K562 (cell line): Measurements from ENCODE around the gene VPS16. TPM values are rescaled to one million over a fixed set of nuclear protein-coding genes. Genes with fewer than 3 reads are reported as not detected.
A peak's percentile ranks its signal among the peaks of the same experiment; 100 is the strongest.

Source experiments
- ATAC-seq: fragments of 200-7000 bp; cut with Tn5 transposase; 3 replicates; pipeline ENCODE4 v1.9.1; 2020; ENCODE audit warnings: moderate library complexity
- BruUV-seq: library from RNA; stranded (reverse); fragments of 400-500 nt; replicated peaks from 2 replicates; lab custom pipeline; 2021; lab: Mats Ljungman, UMichigan
- CTCF ChIA-PET: fragments of 300-600 bp; formaldehyde crosslinking; extraction: SDS; loops from one replicate; lab custom pipeline; 2021; ENCODE audit warnings: low intra/inter-chr PET ratio; lab: Yijun Ruan, JAX
- POLR2A ChIA-PET: fragments of 300-600, 350-650 bp; sonication (Branson Sonifier 250); formaldehyde crosslinking; extraction: SDS; loops from one replicate; lab custom pipeline; 2021; ENCODE audit warnings: antibody characterized with exemption, inconsistent platforms; lab: Yijun Ruan, JAX
- DNase-seq, 4 experiments: peaks; one replicate each; pipeline versions ENCODE4 v3.0.0 to v3.0.0-alpha.2; 2011 to 2018; ENCODE audit warnings: low spot score in 3 of 4, mixed read lengths in 3 of 4; ENCODE audit errors: extremely low read depth in 1 of 4
- FAIRE-seq: peaks from 2 replicates; lab custom pipeline; 2011; peaks lifted over from hg19 to GRCh38; lab: Jason Lieb, UNC
- H2AFZ ChIP-seq: 2 replicates; pipeline ENCODE4 v1.6.0; 2011; ENCODE audit warnings: low read depth, low read length, control low read depth, inconsistent platforms
- H3K27ac ChIP-seq: fragments of 200-600 bp; 3 replicates; pipeline ENCODE4 v1.8.0; 2011; ENCODE audit warnings: low read depth, mild to moderate bottlenecking, control low read depth, inconsistent platforms, low read length, moderate library complexity, mixed read lengths; ENCODE audit errors: extremely low read depth
- H3K27me3 ChIP-seq, 2 experiments: fragments of 300-600 bp in 1 of 2; 2 replicates in 1 of 2; 3 replicates in 1 of 2; pipeline versions ENCODE4 v1.6.0 to v1.8.0; 2011; ENCODE audit warnings: inconsistent platforms in 2 of 2, low read length in 2 of 2, mild to moderate bottlenecking in 1 of 2, mixed read lengths in 1 of 2, moderate library complexity in 1 of 2; ENCODE audit not compliant: control insufficient read depth in 2 of 2, insufficient read depth in 2 of 2
- H3K36me3 ChIP-seq: fragments of 300-600 bp; 3 replicates; pipeline ENCODE4 v1.8.0; 2011; ENCODE audit warnings: mild to moderate bottlenecking, low read length, inconsistent platforms; ENCODE audit not compliant: control insufficient read depth, insufficient read depth
- H3K4me1 ChIP-seq, 2 experiments: fragments of 200-600 bp in 1 of 2; replicated peaks in 1 of 2; 2 replicates in 1 of 2; 3 replicates in 1 of 2; pipeline versions ENCODE4 v1.5.1 to v1.8.0; 2011; ENCODE audit warnings: inconsistent platforms in 2 of 2, low read length in 2 of 2, mild to moderate bottlenecking in 1 of 2, mixed read lengths in 1 of 2, moderate library complexity in 1 of 2; ENCODE audit not compliant: control insufficient read depth in 2 of 2, insufficient read depth in 2 of 2
- H3K4me2 ChIP-seq: 2 replicates; pipeline ENCODE4 v1.6.1; 2011; ENCODE audit warnings: low read length, control low read depth, inconsistent platforms, mixed read lengths; ENCODE audit not compliant: insufficient read depth
- H3K4me3 ChIP-seq: fragments of 200-600 bp; sonication (generic), shearing (Covaris generic); 2 replicates; pipeline ENCODE4 v1.5.1; 2016; ENCODE audit warnings: control low read depth, inconsistent platforms
- H3K79me2 ChIP-seq: fragments of 200-600 bp; 3 replicates; pipeline ENCODE4 v1.8.0; 2011; ENCODE audit warnings: low read length, inconsistent platforms; ENCODE audit not compliant: control insufficient read depth, insufficient read depth
- H3K9ac ChIP-seq, 2 experiments: 2 replicates each; pipeline versions ENCODE4 v1.6.0 to v1.6.1; 2011; ENCODE audit warnings: low read depth in 2 of 2, low read length in 2 of 2, control low read depth in 1 of 2, inconsistent platforms in 1 of 2, mild to moderate bottlenecking in 1 of 2, mixed read lengths in 1 of 2; ENCODE audit not compliant: insufficient read depth in 1 of 2
- H3K9me1 ChIP-seq: one replicate; pipeline ENCODE4 v1.6.0; 2011; ENCODE audit warnings: inconsistent platforms, mild to moderate bottlenecking, low read length, moderate library complexity; ENCODE audit not compliant: control insufficient read depth, insufficient read depth
- H3K9me3 ChIP-seq: replicated peaks from 2 replicates; pipeline ENCODE4 v1.5.1; 2011; ENCODE audit warnings: low read depth, low read length, inconsistent platforms; ENCODE audit not compliant: control insufficient read depth, insufficient read depth
- H4K20me1 ChIP-seq: replicated peaks from 2 replicates; pipeline ENCODE4 v1.6.1; 2011; ENCODE audit warnings: low read length, inconsistent platforms, mixed read lengths; ENCODE audit not compliant: control insufficient read depth, insufficient read depth
- CEBPG ChIP-seq, 3 experiments: fragments of 200-800 bp in 1 of 3; sonication (Bioruptor generic) in 1 of 3; sonication (generic) in 1 of 3; formaldehyde crosslinking in 1 of 3; IDR thresholded peaks in 2 of 3; conservative IDR thresholded peaks in 1 of 3; 2 replicates each; pipeline versions ENCODE4 v1.6.1 to v1.8.0; 2016 to 2022; ENCODE audit warnings: missing compliant biosample characterization in 2 of 3, missing genetic modification characterization in 2 of 3, mild to moderate bottlenecking in 1 of 3, missing genetic modification reagents in 1 of 3
- NELFE ChIP-seq: IDR thresholded peaks from 2 replicates; pipeline ENCODE4 v1.6.1; 2011; ENCODE audit warnings: mild to moderate bottlenecking; ENCODE audit not compliant: insufficient read depth, insufficient read length
- RBM25 ChIP-seq: fragments of 200-400 bp; formaldehyde crosslinking; IDR thresholded peaks from 2 replicates; pipeline ENCODE4 v1.6.1; 2018; ENCODE audit warnings: low read length, low read depth, moderate library complexity; ENCODE audit not compliant: severe bottlenecking
- ZBTB8A ChIP-seq: fragments of 450-650 bp; IDR thresholded peaks from 2 replicates; pipeline ENCODE4 v1.6.1; 2018; ENCODE audit warnings: mild to moderate bottlenecking, moderate library complexity; ENCODE audit not compliant: partially characterized antibody
- WGBS: fragments of 100-300 bp; shearing (Covaris generic); methylation state at CpG from one replicate; pipeline ENCODE4 v1.1.6; 2016; ENCODE audit warnings: low coverage, mixed read lengths; ENCODE audit not compliant: insufficient coverage; ENCODE audit errors: missing lambda C conversion rate; 5-methylcytosine and 5-hydroxymethylcytosine counted together
- in situ Hi-C: fragments of 300-500 bp; cut with MboI; formaldehyde crosslinking; loops from 4 replicates; pipeline ENCODE4 v1.15.0; 2018; ENCODE audit warnings: inconsistent platforms, mixed read lengths
- intact Hi-C: fragments of 100-400 bp; cut with micrococcal nuclease; formaldehyde crosslinking; loops from 2 replicates; pipeline ENCODE4 v1.14.2; 2022
- polyA plus RNA-seq, 8 experiments: library from polyadenylated mRNA; depleted of rRNA in 4 of 8; stranded (reverse) in 5 of 8; unstranded in 3 of 8; fragments of >200 nt; fragmentation: Nextera tagmentation in 2 of 8; fragmentation: Illumina TruSeq in 1 of 8; extraction: Ambion mirVana in 2 of 8; extraction: Trizol in 1 of 8; gene quantifications; 2 replicates each; pipeline versions ENCODE4 v1.2.1 to v1.2.3, GENCODE V29; 2011 to 2014; ENCODE audit warnings: inconsistent platforms in 1 of 8, missing spikeins in 1 of 8
- total RNA-seq, 7 experiments: library from RNA; depleted of rRNA in 6 of 7; stranded (reverse); fragments of >200 nt in 6 of 7; fragmentation: Illumina TruSeq in 2 of 7; extraction: Trizol in 2 of 7; gene quantifications; 2 replicates each; pipeline versions ENCODE4 v1.2.1 to v1.2.3, GENCODE V29; 2011 to 2021; ENCODE audit warnings: low replicate concordance in 1 of 7

The VPS16 gene
- total and polyA plus RNA-seq, 9 of the 15 experiments (the other 6 are each of a cell fraction or from before 2014, with no cell fraction given), result 6.8 to 24.7 (median 14.0) TPM

GRCh38 chr20:2902291-2902690 lies 61.7 kb downstream of the VPS16 start:
- ChIA-PET POLR2A (interaction anchor here (1.5 kb wide), 1 partner anchor 14 kb away, joined by 4 read pairs; no protein-coding TSS in a partner anchor), CTCF (no interaction called here)
- H3K9ac ChIP-seq, result no peak overlapping the region
- no peaks in the 10 kb centered on the region for H4K20me1 ChIP-seq
- H3K9me1 ChIP-seq, result no peaks in the 10 kb centered on the region
- no peak overlapping the region for H3K4me2 ChIP-seq
- ATAC-seq (no peak), DNase-seq (no peak), FAIRE-seq (no peak)
- no peak overlapping the region for H3K4me3 ChIP-seq
- no TSS peak for BruUV-seq
- no peak overlapping the region for H3K27ac ChIP-seq
- no peaks in the 10 kb centered on the region; the same call in 1 of the 2 replicates for H3K9me3 ChIP-seq
- no peak overlapping the region for H2AFZ ChIP-seq
- H3K27me3 ChIP-seq, result no peaks in the 10 kb centered on the region
- in situ Hi-C loops (no loop called here), intact Hi-C loops (no loop called here)
- H3K79me2 ChIP-seq, result peaks cover 53% of the 10 kb centered on the region
- TF ChIP-seq CEBPG (CRISPR knock-in tag; IDR thresholded peaks at IDR 0.05) (no peak), CEBPG (tag; conservative IDR thresholded peaks at IDR 0.05 in 1 of 2, IDR thresholded peaks at IDR 0.05 in 1 of 2) (0 out of 4 replicates have a peak, but pooled peaks of 1 of the 2 experiments have one; percentile 21), ZBTB8A (no peak)
- WGBS, result 100% methylated on average over 1 of the region's 1 CpG
- no peaks in the 10 kb centered on the region for H3K36me3 ChIP-seq
- H3K4me1 ChIP-seq, result no peaks in the 10 kb centered on the region; a peak in 1 of 5 replicates

GRCh38 chr20:2902818-2903217 lies 62.3 kb downstream of the VPS16 start:
- no peak for TF ChIP-seq NELFE
- peak; percentile 69 for TF ChIP-seq RBM25
- Histone ChIP-seq H3K79me2 (peaks cover 49% of the 10 kb centered on the region), H3K9me1 (no peaks in the 10 kb centered on the region), H3K9ac (no peak overlapping the region), H2AFZ (no peak overlapping the region), H3K4me1 (no peaks in the 10 kb centered on the region; a peak in 1 of 5 replicates), H3K27ac (no peak overlapping the region), H3K27me3 (no peaks in the 10 kb centered on the region), H4K20me1 (no peaks in the 10 kb centered on the region), H3K36me3 (no peaks in the 10 kb centered on the region), H3K4me2 (no peak overlapping the region), H3K4me3 (no peak overlapping the region), H3K9me3 (no peaks in the 10 kb centered on the region; the same call in 1 of the 2 replicates)
- 95% methylated on average over 3 of the region's 3 CpGs for WGBS
- FAIRE-seq (no peak), DNase-seq (no peak), ATAC-seq (no peak)
- no TSS peak for BruUV-seq
- intact Hi-C loops, result no loop called here
- in situ Hi-C loops, result no loop called here
- ChIA-PET CTCF (no interaction called here), POLR2A (no interaction called here)
